Small intestine (tissue), 7 donors: ENCODE data around the gene PVALB. TPM values are rescaled to one million over a fixed set of nuclear protein-coding genes. Genes with fewer than 3 reads are reported as not detected.

ENCODE experiments used
- DNase-seq, 2 donors: peaks; one replicate each; pipeline versions ENCODE4 v3.0.0 to v3.0.0-alpha.2; 2013
- FAIRE-seq: peaks from 2 replicates; lab custom pipeline; 2012; peaks lifted over from hg19 to GRCh38; lab: Jason Lieb, UNC
- H3K27ac ChIP-seq, 3 donors: one replicate each; pipeline ENCODE4 v1.5.1; 2013; ENCODE audit warnings: low read length in 2 of 3, mild to moderate bottlenecking in 2 of 3, control low read depth in 1 of 3, inconsistent platforms in 1 of 3, low read depth in 1 of 3, moderate library complexity in 1 of 3
- H3K27me3 ChIP-seq, 3 donors: one replicate each; pipeline ENCODE4 v1.6.1; 2013; ENCODE audit warnings: low read length in 3 of 3, inconsistent platforms in 1 of 3; ENCODE audit not compliant: control insufficient read depth in 3 of 3, insufficient read depth in 3 of 3
- H3K36me3 ChIP-seq, 3 donors: one replicate each; pipeline ENCODE4 v1.6.1; 2013; ENCODE audit warnings: low read length in 3 of 3, inconsistent platforms in 1 of 3, low read depth in 1 of 3, mild to moderate bottlenecking in 1 of 3, moderate library complexity in 1 of 3; ENCODE audit not compliant: control insufficient read depth in 3 of 3, insufficient read depth in 2 of 3
- H3K4me1 ChIP-seq, 3 donors: one replicate each; pipeline ENCODE4 v1.6.1; 2013; ENCODE audit warnings: low read length in 2 of 3, inconsistent platforms in 1 of 3, low read depth in 1 of 3, mild to moderate bottlenecking in 1 of 3, moderate library complexity in 1 of 3; ENCODE audit not compliant: control insufficient read depth in 3 of 3, insufficient read depth in 2 of 3
- H3K4me3 ChIP-seq, 3 donors: one replicate each; pipeline ENCODE4 v1.5.1; 2013; ENCODE audit warnings: low read length in 3 of 3, control low read depth in 1 of 3, inconsistent platforms in 1 of 3, low read depth in 1 of 3, mild to moderate bottlenecking in 1 of 3, moderate library complexity in 1 of 3
- H3K9me3 ChIP-seq, 2 donors: one replicate each; pipeline ENCODE4 v1.6.1; 2013; ENCODE audit warnings: low read depth in 1 of 2, low read length in 1 of 2; ENCODE audit not compliant: control insufficient read depth in 2 of 2, insufficient read depth in 1 of 2
- WGBS, 3 donors: extraction: QIAGEN DNeasy Blood & Tissue Kit; methylation state at CpG; one replicate each; pipeline ENCODE4 v1.1.7; 2013; 5-methylcytosine and 5-hydroxymethylcytosine counted together
- polyA plus RNA-seq, 4 donors: library from polyadenylated mRNA; stranded (reverse) in 3 of 4; unstranded in 1 of 4; fragments of 200-250 nt in 3 of 4; fragments of 120-200 nt in 1 of 4; gene quantifications; one replicate each; pipeline versions ENCODE4 v1.2.1 to v1.2.3, GENCODE V29; 2013
- donor health status: healthy with polysubstance abuse.
- donor health status: control.
- donor health status: control.
- donor health status: Bipolar disorder and iron deficiency.
- donor health status: healthy.

PVALB gene
- polyA plus RNA-seq, 4 donors = 0.27 TPM; not detected in 3

DNA sequence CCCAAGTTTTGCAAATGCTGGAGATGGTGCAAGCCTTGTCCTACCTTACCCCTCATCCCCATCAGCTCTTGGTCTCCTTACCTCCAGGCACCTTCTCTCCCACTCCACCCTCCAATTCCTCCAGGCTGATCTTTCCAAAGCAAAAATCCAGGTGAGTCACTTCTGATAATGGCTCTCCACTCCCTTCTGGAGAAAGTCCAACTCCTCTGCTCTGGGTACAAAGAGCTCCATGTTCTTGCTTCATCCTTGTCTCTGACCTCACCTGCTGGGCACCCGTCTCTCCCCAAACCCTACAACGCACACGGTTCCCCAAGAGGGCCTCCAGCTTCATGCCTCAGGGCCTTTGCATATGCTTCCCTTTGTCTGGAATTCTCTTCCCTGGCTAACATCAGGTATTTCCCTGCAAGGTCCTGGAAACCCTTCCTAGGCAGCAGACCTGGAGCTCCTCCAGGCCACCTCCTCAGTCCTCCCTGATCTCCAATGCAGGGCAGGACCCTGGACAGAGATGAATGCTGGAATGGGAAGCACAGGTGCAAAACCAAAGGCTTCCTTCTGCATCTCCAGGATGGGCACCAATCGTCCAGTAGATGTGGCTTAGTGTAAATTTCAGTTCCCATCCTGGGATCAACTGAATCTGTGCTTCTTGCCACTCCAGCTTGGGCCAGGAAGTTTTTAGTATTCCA lies 63.6 kb downstream of the PVALB start:
- DNase-seq = peak; percentile 77 to 97

More for the DNA sequence above, 63.6 kb downstream of the PVALB start:
- Histone ChIP-seq H3K4me1 (peaks cover 0 to 1% (median 0%) of the 10 kb centered on the region in 3 donors), H3K9me3 (peaks cover 0 to 4% of the 10 kb centered on the region in 2 donors), H3K36me3 (peaks cover 0 to 3% (median 0%) of the 10 kb centered on the region in 3 donors), H3K4me3 (no peak overlapping the region), H3K27ac (no peak overlapping the region), H3K27me3 (peaks cover 0 to 4% (median 0%) of the 10 kb centered on the region in 3 donors)
- WGBS, 3 donors = 23 to 57% (median 47%) methylated on average over 4 of the region's 4 CpGs
- FAIRE-seq = no peak

Other genes with a start within 250 kb of the PVALB start
- gene CACNG2, start 113.3 kb downstream of the PVALB start, polyA plus RNA-seq = under 1 TPM in 1 of 4 donors, not detected in 3; 0.09 TPM
- 10 to 100 TPM; 21.9 to 29.5 (median 26.5) TPM for gene IFT27, start 40.9 kb downstream of the PVALB start, polyA plus RNA-seq
- gene NCF4, start 44.0 kb upstream of the PVALB start, polyA plus RNA-seq = 10 to 100 TPM in 1 of 4 donors, 1 to 10 TPM in 3; 2.5 to 30.3 (median 9.5) TPM
- gene CSF2RB, start 96.6 kb upstream of the PVALB start, polyA plus RNA-seq = 1 to 10 TPM in 3 of 4 donors, under 1 TPM in 1; 0.22 to 5.4 (median 1.9) TPM
- 100 to 1,000 TPM; 134 to 526 (median 354) TPM for gene TST, start 202.4 kb upstream of the PVALB start, polyA plus RNA-seq
- gene MPST, start 202.7 kb upstream of the PVALB start, polyA plus RNA-seq = 100 to 1,000 TPM; 192 to 549 (median 305) TPM
- gene KCTD17, start 234.7 kb upstream of the PVALB start, polyA plus RNA-seq = 10 to 100 TPM in 2 of 4 donors, 1 to 10 TPM in 2; 3.6 to 18.8 (median 10.3) TPM